Calu3 (cell line): ENCODE results near the gene CEP97. TPM values are rescaled to one million over a fixed set of nuclear protein-coding genes. Genes with fewer than 3 reads are reported as not detected.

Experiments used
- Bru-seq: library from RNA; stranded (reverse); fragments of 400-500 nt; gene quantifications from one replicate; lab custom pipeline; 2021; lab: Mats Ljungman, UMichigan
- BruChase-seq, 2 experiments: library from RNA; stranded (reverse); fragments of 400-500 nt; gene quantifications; one replicate each; lab custom pipeline; 2021; lab: Mats Ljungman, UMichigan
- BruUV-seq: library from RNA; stranded (reverse); fragments of 400-500 nt; replicated peaks from 2 replicates; lab custom pipeline; 2021; lab: Mats Ljungman, UMichigan
- CTCF ChIA-PET: fragments of 300-600 bp; sonication (Branson Sonifier 250); formaldehyde crosslinking; loops from one replicate; lab custom pipeline; 2022; ENCODE audit warnings: antibody characterized with exemption; lab: Charles Lee
- DNase-seq: peaks from one replicate; pipeline ENCODE4 v3.0.0; 2022
- H3K27ac Mint-ChIP-seq: one replicate; pipeline ENCODE4 v1.8.0; 2022; ENCODE audit warnings: mixed read lengths; ENCODE audit not compliant: unreplicated experiment
- H3K27me3 Mint-ChIP-seq: one replicate; pipeline ENCODE4 v1.8.0; 2022; ENCODE audit warnings: mixed read lengths; ENCODE audit not compliant: unreplicated experiment
- H3K36me3 Mint-ChIP-seq: one replicate; pipeline ENCODE4 v1.8.0; 2022; ENCODE audit warnings: mild to moderate bottlenecking, moderate library complexity, mixed read lengths; ENCODE audit not compliant: insufficient read depth, unreplicated experiment
- H3K4me1 Mint-ChIP-seq: one replicate; pipeline ENCODE4 v1.8.0; 2022; ENCODE audit warnings: mild to moderate bottlenecking, low read depth, mixed read lengths; ENCODE audit not compliant: unreplicated experiment
- H3K4me3 Mint-ChIP-seq: one replicate; pipeline ENCODE4 v1.8.0; 2022; ENCODE audit warnings: mild to moderate bottlenecking, low read depth, moderate library complexity, mixed read lengths; ENCODE audit not compliant: unreplicated experiment
- H3K9me3 Mint-ChIP-seq: one replicate; pipeline ENCODE4 v1.8.0; 2022; ENCODE audit warnings: low read depth, mixed read lengths; ENCODE audit not compliant: unreplicated experiment
- CTCF ChIP-seq: fragments of 200-600 bp; IDR thresholded peaks from one replicate; pipeline ENCODE4 v1.8.0; 2022; ENCODE audit warnings: antibody characterized with exemption; ENCODE audit not compliant: unreplicated experiment
- intact Hi-C: fragments of 100-400 bp; cut with micrococcal nuclease; formaldehyde crosslinking; loops from one replicate; pipeline ENCODE4 v1.10.0; 2022; ENCODE audit not compliant: unreplicated experiment
- long read RNA-seq: library from polyadenylated mRNA; stranded (forward); transcript quantifications from one replicate; pipeline ENCODE4 v2.0.0, GENCODE V29; 2022
- total RNA-seq: library from RNA; stranded (reverse); gene quantifications from 2 replicates; pipeline ENCODE4 v1.2.3, GENCODE V29; 2022

Gene CEP97
- total RNA-seq (5.4 and 6.4 TPM in 2 replicates), Bru-seq, nascent RNA (percentile 49 among the genes with signal in this experiment), BruChase-seq, experiment 1, labeled RNA remaining after a 6-hour chase (percentile 59 among the genes with signal in this experiment), BruChase-seq, experiment 2, labeled RNA remaining after a 2-hour chase (percentile 65 among the genes with signal in this experiment)
- long read RNA-seq, partial matches to known transcripts = 0 of 1 reads
- long read RNA-seq, other reads (novel, unspliced or antisense) = 1 of 1 reads

- Mint-ChIP-seq H3K36me3 (peaks cover 20% of the 10 kb centered on the region), H3K4me1 (no peaks in the 10 kb centered on the region), H3K9me3 (no peaks in the 10 kb centered on the region), H3K4me3 (peak within 1 kb of the TSS; percentile 90), H3K27ac (peak within 1 kb of the TSS; percentile 47), H3K27me3 (no peaks in the 10 kb centered on the region)
- BruUV-seq = no TSS peak
- CTCF ChIA-PET = interaction anchor here (0.6 to 1.2 kb wide), 2 partner anchors 17 to 811 kb away, joined by 3 to 5 read pairs; no protein-coding TSS in a partner anchor
- intact Hi-C loops = no loop called here
- TF ChIP-seq CTCF = no peak
- DNase-seq = peak; percentile 80
Measured at GRCh38 chr3:101724329-101725193, at the start of gene CEP97. TSS of gene CEP97 (plus strand) at chr3:101724614. CDS start at chr3:101724677, 63 bp downstream.

- DNase-seq = peak; percentile 19
- H3K27me3 Mint-ChIP-seq = no peaks in the 10 kb centered on the region
- CTCF ChIA-PET = interaction anchor here (1.4 to 1.6 kb wide), 2 partner anchors 127 to 547 kb away, joined by 3 to 4 read pairs; no protein-coding TSS in a partner anchor
- H3K9me3 Mint-ChIP-seq = no peaks in the 10 kb centered on the region
- H3K36me3 Mint-ChIP-seq = peaks cover 37% of the 10 kb centered on the region
- peak overlapping the region; percentile 80 for H3K4me3 Mint-ChIP-seq
- peak overlapping the region; percentile 85 for H3K27ac Mint-ChIP-seq
- intact Hi-C loops = loop anchor here (2.0 to 5.0 kb wide), 3 partner anchors 437 to 549 kb away; no protein-coding TSS in a partner anchor
- BruUV-seq = no TSS peak
- no peak for TF ChIP-seq CTCF
- peaks cover 17% of the 10 kb centered on the region for H3K4me1 Mint-ChIP-seq
Measured at GRCh38 chr3:101675709-101676215, 48.7 kb upstream of the CEP97 start.

- DNase-seq = peak; percentile 98
- CTCF ChIA-PET = interaction anchor here (1.3 to 1.6 kb wide), 3 partner anchors 126 to 553 kb away, joined by 3 to 4 read pairs (median 3); no protein-coding TSS in a partner anchor
- Mint-ChIP-seq H3K36me3 (peaks cover 42% of the 10 kb centered on the region), H3K4me3 (peak overlapping the region; percentile 80), H3K27me3 (no peaks in the 10 kb centered on the region), H3K27ac (peak overlapping the region; percentile 85), H3K9me3 (no peaks in the 10 kb centered on the region), H3K4me1 (peaks cover 22% of the 10 kb centered on the region)
- TF ChIP-seq CTCF = no peak
- intact Hi-C loops = loop anchor here (2.0 to 5.0 kb wide), 3 partner anchors 436 to 549 kb away; no protein-coding TSS in a partner anchor
- BruUV-seq = no TSS peak
Measured at GRCh38 chr3:101676216-101676764, 48.1 kb upstream of the CEP97 start.
